Islet of Langerhans (tissue), 1 donor: Measurements from ENCODE around the gene SEMA4D.
A peak's percentile ranks its signal among the peaks of the same experiment; 100 is the strongest.
"Not testable (repeated sequence)": the region's sequence is repeated elsewhere in the genome, so short reads cannot be mapped to it uniquely, and the experiment has no call there.

Experiments
- FAIRE-seq: peaks from one replicate; lab custom pipeline; 2011; peaks lifted over from hg19 to GRCh38; lab: Jason Lieb, UNC

The SEMA4D gene

GRCh38 chr9:89350988-89351557 lies 146.8 kb downstream of the SEMA4D start:
- FAIRE-seq: no peak

GRCh38 chr9:89349607-89350006 lies 148.3 kb downstream of the SEMA4D start:
- no peak for FAIRE-seq

GRCh38 chr9:89347651-89348050 lies 150.3 kb downstream of the SEMA4D start:
- FAIRE-seq: no peak

- FAIRE-seq: no peak
These were observed 151.2 kb downstream of the SEMA4D start for GRCh38 chr9:89346696-89347095.

GRCh38 chr9:89345476-89345875 lies 152.4 kb downstream of the SEMA4D start:
- FAIRE-seq: no peak

GRCh38 chr9:89343812-89344211 lies 154.1 kb downstream of the SEMA4D start:
- FAIRE-seq: not testable (repeated sequence)

GRCh38 chr9:89342948-89343347 lies 155.0 kb downstream of the SEMA4D start:
- no peak for FAIRE-seq

- FAIRE-seq: no peak
These were observed 155.7 kb downstream of the SEMA4D start for GRCh38 chr9:89342213-89342612.

- no peak for FAIRE-seq
These were observed 157.6 kb downstream of the SEMA4D start for GRCh38 chr9:89340332-89340731.

- FAIRE-seq: no peak
These were observed 158.1 kb downstream of the SEMA4D start for GRCh38 chr9:89339807-89340206.

- FAIRE-seq: no peak
These were observed 167.4 kb downstream of the SEMA4D start for GRCh38 chr9:89330513-89330912.

GRCh38 chr9:89329917-89330316 lies 168.0 kb downstream of the SEMA4D start:
- FAIRE-seq: no peak

- no peak for FAIRE-seq
These were observed 169.8 kb downstream of the SEMA4D start for GRCh38 chr9:89328064-89328463.

GRCh38 chr9:89325733-89326132 lies 172.2 kb downstream of the SEMA4D start:
- FAIRE-seq: no peak

GRCh38 chr9:89323390-89323789 lies 174.5 kb downstream of the SEMA4D start:
- FAIRE-seq: no peak

- peak; percentile 92 for FAIRE-seq
These were observed 178.7 kb downstream of the SEMA4D start for GRCh38 chr9:89319015-89319905.

- FAIRE-seq: no peak
These were observed 179.5 kb downstream of the SEMA4D start, which contains the start of gene SECISBP2 for GRCh38 chr9:89318123-89319014. Gene SECISBP2 (plus strand): TSS chr9:89318500. CDS start chr9:89318577, 77 bp downstream.

- no peak for FAIRE-seq
These were observed 180.6 kb downstream of the SEMA4D start for GRCh38 chr9:89317282-89317681.

- FAIRE-seq: no peak
These were observed 182.4 kb downstream of the SEMA4D start for GRCh38 chr9:89315482-89315881.

GRCh38 chr9:89314955-89315354 lies 183.0 kb downstream of the SEMA4D start:
- no peak for FAIRE-seq

- FAIRE-seq: no peak
These were observed 184.1 kb downstream of the SEMA4D start for GRCh38 chr9:89313842-89314241.

- FAIRE-seq: no peak
These were observed 185.7 kb downstream of the SEMA4D start for GRCh38 chr9:89312222-89312571.
